IMR-90 (cell line): Measurements from ENCODE around the gene PEX14.

Source experiments
- BHLHE40 ChIP-seq: fragments of 150-350 bp; IDR thresholded peaks from 2 replicates; pipeline ENCODE4 v1.6.1; 2016; ENCODE audit warnings: mild to moderate bottlenecking, low read depth, low read length
- CEBPB ChIP-seq: IDR thresholded peaks from 2 replicates; pipeline ENCODE4 v1.6.1; 2012; ENCODE audit warnings: low read depth, low read length, improper control_type of control experiment
- ELK1 ChIP-seq: fragments of 150-350 bp; IDR thresholded peaks from 2 replicates; pipeline ENCODE4 v1.6.1; 2016; ENCODE audit warnings: low read depth, mild to moderate bottlenecking, low read length, moderate library complexity, borderline replicate concordance
- MAFK ChIP-seq: IDR thresholded peaks from 2 replicates; pipeline ENCODE4 v1.6.1; 2012; ENCODE audit warnings: low read depth, low read length, improper control_type of control experiment
- MAZ ChIP-seq: IDR thresholded peaks from 2 replicates; pipeline ENCODE4 v1.6.1; 2012; ENCODE audit warnings: low read depth, mild to moderate bottlenecking, low read length, improper control_type of control experiment, moderate library complexity, borderline replicate concordance
- MXI1 ChIP-seq: IDR thresholded peaks from 2 replicates; pipeline ENCODE4 v1.6.1; 2012; ENCODE audit warnings: low read depth, mild to moderate bottlenecking, low read length, moderate library complexity, borderline replicate concordance
- POLR2A ChIP-seq: IDR thresholded peaks from 2 replicates; pipeline ENCODE4 v1.6.1; 2012; ENCODE audit warnings: mild to moderate bottlenecking, low read depth, low read length
- RAD21 ChIP-seq: IDR thresholded peaks from 2 replicates; pipeline ENCODE4 v1.6.1; 2012; ENCODE audit warnings: low read length, improper control_type of control experiment
- RCOR1 ChIP-seq: IDR thresholded peaks from 2 replicates; pipeline ENCODE4 v1.6.1; 2012; ENCODE audit warnings: mild to moderate bottlenecking, low read length, improper control_type of control experiment; ENCODE audit not compliant: insufficient replicate concordance
- RFX5 ChIP-seq: IDR thresholded peaks from 2 replicates; pipeline ENCODE4 v1.8.0; 2012; ENCODE audit warnings: low read depth, mild to moderate bottlenecking, low read length, moderate library complexity
- SMC3 ChIP-seq: fragments of 150-350 bp; IDR thresholded peaks from 2 replicates; pipeline ENCODE4 v1.6.1; 2016; ENCODE audit warnings: low read depth, mild to moderate bottlenecking, antibody characterized with exemption, low read length, moderate library complexity
- USF2 ChIP-seq: fragments of 150-350 bp; IDR thresholded peaks from 2 replicates; pipeline ENCODE4 v1.6.1; 2017; ENCODE audit warnings: mild to moderate bottlenecking, antibody characterized with exemption, low read length, low read depth
- TF ChIP-seq, protein P1 (sequence below): conservative IDR thresholded peaks from 2 replicates; pipeline ENCODE4 v1.5.1; 2012; ENCODE audit warnings: mild to moderate bottlenecking, low read depth, low read length, improper control_type of control experiment

DNA sequence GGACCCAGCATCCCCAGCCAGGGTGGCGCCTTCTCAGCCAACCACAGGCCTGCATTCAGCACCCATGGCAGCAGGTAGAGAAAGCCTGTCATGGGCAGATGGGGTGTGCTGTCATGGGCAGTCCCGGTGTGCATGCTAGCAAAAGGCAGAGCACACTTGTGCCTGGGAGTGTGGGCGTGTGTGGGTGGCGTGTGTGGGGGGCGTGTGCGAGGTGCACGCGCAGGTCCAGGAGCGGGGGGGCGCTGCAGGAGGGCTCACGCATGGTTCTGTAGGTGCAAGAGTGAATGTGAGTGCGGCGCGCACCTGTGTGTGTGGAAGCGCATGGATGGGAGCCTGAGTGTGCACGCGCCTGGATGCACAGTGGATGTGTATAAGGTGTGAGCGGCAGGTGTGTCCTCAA, 184.5 kb downstream of the PEX14 start:
- TF ChIP-seq, protein P1, sequence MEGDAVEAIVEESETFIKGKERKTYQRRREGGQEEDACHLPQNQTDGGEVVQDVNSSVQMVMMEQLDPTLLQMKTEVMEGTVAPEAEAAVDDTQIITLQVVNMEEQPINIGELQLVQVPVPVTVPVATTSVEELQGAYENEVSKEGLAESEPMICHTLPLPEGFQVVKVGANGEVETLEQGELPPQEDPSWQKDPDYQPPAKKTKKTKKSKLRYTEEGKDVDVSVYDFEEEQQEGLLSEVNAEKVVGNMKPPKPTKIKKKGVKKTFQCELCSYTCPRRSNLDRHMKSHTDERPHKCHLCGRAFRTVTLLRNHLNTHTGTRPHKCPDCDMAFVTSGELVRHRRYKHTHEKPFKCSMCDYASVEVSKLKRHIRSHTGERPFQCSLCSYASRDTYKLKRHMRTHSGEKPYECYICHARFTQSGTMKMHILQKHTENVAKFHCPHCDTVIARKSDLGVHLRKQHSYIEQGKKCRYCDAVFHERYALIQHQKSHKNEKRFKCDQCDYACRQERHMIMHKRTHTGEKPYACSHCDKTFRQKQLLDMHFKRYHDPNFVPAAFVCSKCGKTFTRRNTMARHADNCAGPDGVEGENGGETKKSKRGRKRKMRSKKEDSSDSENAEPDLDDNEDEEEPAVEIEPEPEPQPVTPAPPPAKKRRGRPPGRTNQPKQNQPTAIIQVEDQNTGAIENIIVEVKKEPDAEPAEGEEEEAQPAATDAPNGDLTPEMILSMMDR = no peak
- TF ChIP-seq RAD21 (no peak), POLR2A (no peak), MAFK (no peak), MAZ (no peak), USF2 (no peak), BHLHE40 (no peak), CEBPB (no peak), ELK1 (no peak), RFX5 (no peak), MXI1 (no peak), SMC3 (no peak), RCOR1 (no peak)
